GM10847 (cell line): Measurements from ENCODE around the gene IQSEC3.

ENCODE experiments used
- POLR2A ChIP-seq: IDR thresholded peaks from 2 replicates; pipeline ENCODE4 v1.6.1; 2011; ENCODE audit not compliant: insufficient read length; ENCODE audit errors: extremely low read depth

Gene IQSEC3

DNA sequence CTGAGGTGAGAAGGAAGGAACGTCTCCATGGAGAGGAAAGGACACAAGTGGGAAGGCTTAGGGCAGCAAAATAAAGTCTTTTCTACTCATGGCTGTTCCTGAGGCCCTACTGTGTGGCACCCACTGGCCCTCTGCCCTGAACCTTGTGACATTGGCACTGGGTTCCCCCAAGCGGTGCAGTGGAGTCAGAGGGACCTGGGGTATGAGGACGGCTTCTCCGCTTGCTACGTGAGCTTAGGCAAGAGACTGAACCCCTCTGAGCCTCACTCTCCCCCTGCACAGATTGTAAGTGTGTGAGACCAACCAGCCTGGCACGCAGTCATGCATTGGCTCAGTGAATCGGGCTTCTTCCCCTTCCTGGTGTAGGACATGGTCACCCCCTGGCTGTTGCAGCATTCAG lies 127.7 kb downstream of the IQSEC3 start:
- no peak for TF ChIP-seq POLR2A

DNA sequence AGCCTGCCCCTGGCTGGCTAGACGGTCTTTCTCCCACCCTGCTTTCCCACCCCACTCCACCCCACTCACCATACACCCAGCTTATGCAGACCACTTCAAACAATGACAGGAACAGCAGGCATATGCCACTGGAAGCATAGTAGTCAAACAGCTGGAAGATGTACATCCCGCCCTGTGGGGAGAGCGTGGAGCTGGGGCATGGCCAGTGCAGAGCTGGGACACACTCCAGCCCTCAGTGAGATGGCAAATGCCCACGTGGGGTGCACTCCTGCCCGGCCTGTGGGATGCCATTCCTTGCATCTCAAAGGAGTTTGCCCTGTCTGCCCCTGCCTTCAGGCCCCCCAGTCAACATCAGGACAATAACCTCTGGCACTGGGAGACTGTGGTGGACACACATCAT lies 128.6 kb downstream of the IQSEC3 start:
- TF ChIP-seq POLR2A = no peak

DNA sequence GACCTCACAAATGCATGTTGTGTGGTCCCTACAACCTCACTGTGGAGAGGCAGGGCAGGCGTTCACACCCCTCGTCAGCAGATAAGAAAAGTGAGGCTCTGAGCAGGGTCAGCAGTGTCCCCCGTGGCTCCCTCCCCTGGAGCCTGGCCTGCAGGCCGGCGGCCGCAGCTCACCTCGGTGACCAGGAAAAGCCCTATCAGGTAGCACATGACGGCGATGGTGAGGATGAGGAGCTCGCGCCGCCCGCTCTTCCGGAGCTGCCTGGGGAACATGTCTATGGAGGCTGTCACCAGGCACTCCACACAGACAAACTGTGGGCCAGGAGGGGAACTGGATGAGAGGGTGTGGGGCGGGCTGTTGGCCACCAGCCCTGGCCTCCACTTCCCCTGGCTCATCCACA lies 129.4 kb downstream of the IQSEC3 start:
- no peak for TF ChIP-seq POLR2A

DNA sequence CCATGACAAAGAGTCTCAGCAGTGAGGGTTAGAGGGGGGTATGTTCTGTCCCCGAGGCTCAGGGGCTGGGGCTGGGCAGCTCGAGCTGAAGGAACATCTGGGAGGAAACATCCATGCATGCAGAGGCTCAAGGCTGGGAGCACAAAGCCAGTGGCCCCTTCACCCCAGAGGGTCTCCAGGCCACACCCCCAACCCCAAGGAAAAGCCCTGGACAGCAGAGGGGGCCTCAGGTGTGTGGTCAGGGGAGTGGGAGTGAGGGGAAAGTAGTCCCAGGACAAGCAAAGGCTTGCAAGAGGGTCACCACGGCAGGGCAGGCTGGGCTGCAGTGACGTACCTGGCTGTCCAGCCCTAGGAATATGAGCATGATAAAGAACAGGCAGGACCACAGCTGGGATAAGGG lies 129.9 kb downstream of the IQSEC3 start:
- TF ChIP-seq POLR2A = no peak

DNA sequence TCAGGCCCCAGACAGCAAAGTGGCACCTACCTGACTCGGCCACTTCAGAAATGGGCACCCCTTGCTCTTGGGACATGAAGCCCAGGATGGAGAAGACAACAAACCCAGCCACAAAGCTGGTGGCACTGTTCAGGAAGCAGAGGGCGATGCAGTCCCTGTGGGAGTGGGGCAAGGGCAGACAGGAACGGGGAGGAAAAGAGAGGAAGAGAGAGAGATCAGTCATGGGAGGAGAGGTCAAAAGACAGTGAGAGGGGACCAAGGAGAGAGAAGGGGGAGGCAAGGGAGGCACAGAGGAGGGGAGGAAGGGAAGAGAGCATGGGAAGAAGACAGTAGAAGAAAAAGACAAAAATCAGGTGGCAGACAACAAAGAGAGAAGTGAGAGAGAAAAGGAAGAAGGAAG lies 130.8 kb downstream of the IQSEC3 start:
- TF ChIP-seq POLR2A = no peak

DNA sequence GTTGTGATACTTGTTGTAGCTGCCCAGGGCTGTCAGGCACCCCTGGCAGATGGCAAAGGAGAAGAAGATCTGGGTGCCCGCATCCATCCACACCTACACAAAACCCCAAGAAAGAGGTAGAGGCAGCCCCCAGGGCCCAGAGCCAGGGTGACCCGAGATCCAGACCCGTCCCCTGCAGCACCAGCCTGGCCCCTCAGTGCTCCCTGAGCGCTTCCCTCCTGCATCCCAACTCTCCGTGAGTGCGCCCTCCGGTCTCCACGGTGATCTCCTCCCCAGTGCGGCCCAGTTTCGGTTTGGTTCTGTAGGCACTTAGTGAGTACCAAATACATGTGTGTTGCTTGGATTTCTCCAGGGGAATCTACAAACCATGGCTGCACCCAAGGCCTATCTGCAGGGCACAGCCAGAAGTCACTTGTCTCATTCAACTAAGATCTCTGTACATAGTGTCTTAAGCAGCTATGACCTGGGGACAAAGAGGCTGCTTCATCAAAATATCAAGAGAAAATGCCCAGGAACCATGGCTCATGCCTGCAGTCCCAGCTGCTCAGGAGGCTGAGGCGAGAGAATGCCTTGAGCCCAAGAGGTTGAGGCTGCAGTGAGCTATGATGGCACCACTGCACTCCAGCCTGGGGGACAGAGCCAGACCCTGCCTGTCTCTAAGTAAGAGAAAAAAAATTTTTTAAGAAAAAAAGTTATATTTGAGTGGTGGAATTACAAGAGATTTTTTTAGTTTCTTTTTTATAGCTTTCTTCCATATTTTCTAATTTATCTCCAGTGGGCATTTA lies 131.5 kb downstream of the IQSEC3 start:
- TF ChIP-seq POLR2A = no peak

DNA sequence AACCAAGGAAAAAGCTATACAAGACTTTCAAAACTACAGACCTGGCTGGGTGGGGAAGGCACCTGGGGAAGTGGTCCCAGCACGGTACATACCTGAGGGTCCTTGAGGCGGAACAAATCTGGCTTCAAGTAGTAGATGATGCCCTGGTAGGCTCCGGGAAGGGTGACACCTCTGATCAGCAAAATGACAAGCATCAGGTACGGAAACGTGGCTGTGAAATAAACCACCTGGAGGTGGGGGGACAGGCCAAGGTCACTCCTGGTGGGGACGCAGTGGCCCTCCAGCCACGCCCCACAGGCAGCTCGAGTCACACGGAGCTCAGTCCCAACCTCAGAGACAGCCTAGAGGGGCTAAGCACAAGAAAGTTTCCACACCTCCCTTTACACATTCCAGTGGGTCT lies 132.1 kb downstream of the IQSEC3 start:
- no peak for TF ChIP-seq POLR2A

DNA sequence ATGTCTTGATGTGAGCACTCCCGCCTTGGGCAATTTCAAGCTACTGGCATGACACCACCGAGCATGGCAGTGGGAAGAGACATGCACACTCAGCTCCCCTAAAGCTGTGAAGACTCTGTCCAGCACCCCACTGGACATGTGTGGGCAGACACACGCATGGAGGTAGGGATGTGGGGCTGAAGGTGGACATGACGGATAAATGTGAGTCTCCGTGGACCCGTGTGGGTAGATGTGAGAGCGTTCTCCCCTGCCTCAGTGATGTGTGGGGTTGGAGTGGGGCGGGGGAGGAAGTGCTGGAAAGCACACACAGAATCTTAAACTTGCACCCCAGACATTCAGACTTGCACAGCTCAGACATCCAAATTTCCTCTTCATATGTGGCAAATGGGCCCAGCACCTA lies 134.8 kb downstream of the IQSEC3 start:
- TF ChIP-seq POLR2A = no peak

DNA sequence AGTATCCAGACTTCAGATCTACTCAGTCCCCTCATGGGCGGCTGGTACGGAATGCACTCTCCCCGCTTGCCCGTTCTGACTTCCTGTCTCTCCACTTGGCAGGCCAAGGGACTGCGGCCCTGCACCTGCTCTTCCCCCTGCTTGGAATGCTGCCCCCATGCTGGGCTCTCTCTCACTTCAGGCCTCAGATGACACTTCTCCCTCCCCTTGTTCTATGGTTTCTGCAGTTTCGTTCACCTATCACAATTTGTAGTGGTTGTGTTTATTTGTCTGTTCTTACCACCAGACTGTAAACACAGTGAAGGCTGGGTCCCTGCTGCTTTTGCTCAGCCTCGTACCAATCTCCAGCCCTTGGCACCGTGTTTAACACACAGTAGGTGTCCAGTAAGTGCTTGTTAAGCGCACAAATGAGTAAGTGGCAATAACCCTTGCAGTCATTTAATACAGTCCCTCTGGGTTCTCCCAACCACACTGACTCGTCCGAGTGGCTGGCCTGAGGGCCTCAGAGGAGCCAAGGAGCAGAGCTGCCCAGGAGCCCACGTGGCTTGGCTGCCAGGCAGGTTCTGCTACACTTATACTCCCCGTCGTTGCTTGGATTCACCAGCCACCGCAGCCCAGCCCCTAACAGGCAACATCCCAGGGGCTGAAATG lies 135.6 kb downstream of the IQSEC3 start:
- TF ChIP-seq POLR2A = no peak

DNA sequence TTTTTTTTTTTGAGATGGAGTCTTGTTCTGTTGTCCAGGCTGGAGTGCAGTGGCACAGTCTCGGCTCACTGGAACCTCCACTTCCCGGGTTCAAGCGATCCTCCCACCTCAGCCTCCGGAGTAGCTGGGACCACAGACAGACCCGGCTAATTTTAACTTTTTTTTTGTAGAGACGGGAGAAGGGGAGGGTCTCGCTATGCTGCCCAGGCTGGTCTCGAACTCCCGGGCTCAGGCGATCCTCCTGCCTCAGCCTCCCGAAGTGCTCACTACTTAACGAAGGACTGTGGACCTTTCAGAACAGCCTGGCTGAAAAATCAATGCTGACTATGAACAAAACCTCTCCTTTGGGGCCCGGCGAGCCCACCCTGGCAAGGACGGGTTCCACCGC lies 136.5 kb downstream of the IQSEC3 start:
- no peak for TF ChIP-seq POLR2A

DNA sequence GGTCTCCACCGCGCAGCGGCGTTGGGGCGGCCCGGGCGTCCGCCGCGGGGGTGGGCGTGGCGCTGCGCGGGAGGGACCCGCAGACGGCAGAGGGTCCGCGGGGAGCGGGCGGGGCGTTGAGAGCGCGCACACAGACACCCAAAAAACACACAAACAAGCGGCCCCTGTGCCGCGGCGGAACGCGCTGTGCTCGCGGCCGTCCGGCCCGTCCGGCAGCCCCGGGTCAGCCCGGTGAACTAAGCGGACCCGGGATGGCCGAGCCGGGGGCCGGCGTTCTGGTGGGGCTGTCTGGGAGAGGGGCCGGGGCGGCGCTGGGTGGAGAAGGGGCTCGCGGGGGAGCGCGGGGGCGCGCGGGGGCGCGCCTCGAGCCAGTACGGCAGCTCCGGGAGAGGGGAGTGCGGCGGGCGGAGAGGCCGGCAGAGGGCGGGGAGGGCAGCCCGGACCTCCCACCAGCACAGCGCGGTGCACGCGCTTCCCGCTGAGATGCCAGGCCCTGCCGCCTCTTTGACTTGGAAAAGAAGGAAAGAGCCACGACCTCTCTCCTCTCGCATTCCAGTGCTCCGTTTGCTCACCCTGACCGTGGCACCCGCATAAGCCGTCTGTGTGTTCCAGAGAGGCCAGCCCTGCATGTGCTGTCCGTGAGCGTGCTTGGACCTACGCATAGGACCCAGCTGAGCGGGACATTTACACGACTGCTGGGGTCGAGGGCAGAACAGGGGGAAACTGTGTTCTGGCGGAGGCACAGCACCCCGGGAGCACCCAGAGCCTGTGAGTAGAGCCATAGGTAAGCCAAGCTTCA lies 137.1 kb downstream of the IQSEC3 start:
- no peak for TF ChIP-seq POLR2A

DNA sequence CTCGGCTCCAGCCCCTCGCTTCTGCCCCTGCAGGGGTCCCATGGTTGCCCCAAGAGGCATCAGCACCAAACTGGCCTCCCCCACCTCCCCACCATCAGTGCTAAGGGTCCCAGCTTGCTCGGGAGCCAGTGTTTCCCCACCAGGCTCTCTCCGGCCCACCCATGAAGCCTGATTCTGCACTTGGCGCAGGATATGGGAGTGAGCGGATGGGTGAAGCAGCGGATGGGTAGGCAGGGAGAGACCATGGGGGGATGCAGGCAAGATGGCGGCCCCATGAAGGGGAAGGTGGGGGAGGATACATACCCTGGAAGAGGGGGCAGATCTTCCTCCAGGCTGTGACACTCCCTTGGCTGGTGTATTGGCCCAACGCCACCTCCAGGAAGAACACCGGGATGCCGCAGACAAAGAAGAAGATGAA lies 137.7 kb downstream of the IQSEC3 start:
- no peak for TF ChIP-seq POLR2A

DNA sequence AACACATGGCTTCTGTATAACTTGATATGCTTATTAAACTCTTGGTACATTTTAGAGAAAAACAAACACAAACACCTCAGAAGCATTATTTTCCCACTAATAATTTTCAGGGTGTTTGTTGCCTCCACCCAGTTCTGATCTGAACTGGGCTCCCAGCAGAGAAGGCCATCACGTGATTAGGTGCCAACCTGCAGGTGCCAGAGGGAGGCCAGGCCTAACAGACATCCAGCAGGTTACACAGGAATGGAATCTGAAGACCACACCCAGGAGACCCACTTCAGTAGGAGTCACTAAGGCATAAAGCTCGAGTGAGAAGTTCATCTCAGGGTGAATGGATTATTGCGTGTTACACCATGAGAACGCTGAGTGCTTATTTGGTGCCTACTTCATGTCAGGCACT lies 138.5 kb downstream of the IQSEC3 start:
- no peak for TF ChIP-seq POLR2A

DNA sequence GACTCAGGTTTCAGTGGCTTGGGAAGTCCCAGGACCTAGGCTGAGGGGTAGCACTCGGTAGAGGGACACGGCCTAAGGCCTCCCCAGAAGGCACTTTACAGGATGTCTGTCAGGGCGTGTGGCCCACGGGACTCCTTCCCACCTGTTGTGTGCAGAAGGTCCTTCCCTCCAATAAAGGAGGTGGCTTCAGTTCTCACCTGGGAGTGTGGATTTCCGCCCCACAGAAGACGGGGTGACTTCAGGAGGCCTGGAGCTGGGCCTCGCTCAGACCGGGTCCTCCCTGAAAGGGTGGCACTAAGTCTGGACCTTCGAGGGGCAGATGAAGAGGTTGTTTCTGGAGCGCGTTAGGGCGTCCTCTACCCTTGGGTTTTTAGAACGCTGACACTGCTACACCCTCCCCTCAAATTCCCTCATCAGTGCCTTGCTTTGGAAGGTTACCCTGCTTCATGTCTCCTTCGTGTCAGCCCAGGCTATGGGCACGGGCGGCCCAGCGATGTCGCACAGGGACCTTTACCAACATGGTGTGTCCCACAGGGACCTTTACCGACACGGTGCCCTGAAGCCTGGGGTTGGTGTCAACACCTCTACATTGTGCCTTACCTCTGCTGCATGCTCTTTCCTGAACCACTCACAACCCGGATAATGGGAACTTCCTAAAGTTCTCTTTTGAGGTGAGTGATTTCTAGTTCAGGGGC lies 140.3 kb downstream of the IQSEC3 start:
- no peak for TF ChIP-seq POLR2A

DNA sequence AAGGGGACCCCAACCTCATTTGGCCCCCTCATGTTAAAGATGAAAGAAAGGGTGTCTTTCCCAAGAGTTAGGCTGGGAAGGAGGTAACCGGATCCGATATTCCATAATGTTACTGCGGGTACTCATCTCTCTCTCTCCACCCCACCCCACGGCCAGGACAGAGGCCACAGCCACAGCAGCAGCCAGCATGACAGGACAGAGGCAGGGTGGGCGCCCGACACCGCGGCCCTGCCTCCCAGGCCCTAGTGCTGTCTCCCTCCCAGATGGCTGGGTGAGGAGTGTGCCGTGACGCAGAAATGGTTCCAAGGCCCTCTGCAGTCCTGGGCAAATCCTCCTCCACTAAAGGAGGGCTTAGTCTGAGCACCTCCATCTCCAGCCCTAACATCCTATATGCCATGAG lies 141.2 kb downstream of the IQSEC3 start:
- TF ChIP-seq POLR2A = no peak
